ENCODE results near the gene APOL4.
A peak's percentile ranks its signal among the peaks of the same experiment; 100 is the strongest.

Gene APOL4

DNA sequence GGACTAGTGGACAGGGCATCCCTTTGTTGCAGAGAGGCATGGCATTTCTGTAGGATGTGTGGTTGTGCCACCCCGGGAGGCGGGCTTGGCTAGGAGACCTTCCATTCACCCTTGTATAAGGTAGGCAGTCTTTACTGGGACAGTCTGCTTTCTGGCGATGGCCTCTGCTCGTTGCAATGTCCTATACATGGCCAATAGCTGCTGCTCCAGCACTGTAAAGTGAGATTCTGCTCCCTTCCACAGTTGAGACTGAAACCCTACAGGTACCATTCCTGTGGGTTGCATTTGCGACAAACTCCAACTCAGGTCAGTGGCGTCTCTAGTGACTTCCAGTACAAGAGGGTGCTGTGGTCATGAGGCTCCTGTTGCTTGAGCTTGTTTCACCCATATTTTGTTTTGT lies 20.7 kb downstream of the APOL4 start:
- DNase-seq (ENCODE audit: low read depth) = no peak
- no peak overlapping the region for H3K4me3 ChIP-seq (ENCODE audit: low read length)
- TF ChIP-seq, protein P1, sequence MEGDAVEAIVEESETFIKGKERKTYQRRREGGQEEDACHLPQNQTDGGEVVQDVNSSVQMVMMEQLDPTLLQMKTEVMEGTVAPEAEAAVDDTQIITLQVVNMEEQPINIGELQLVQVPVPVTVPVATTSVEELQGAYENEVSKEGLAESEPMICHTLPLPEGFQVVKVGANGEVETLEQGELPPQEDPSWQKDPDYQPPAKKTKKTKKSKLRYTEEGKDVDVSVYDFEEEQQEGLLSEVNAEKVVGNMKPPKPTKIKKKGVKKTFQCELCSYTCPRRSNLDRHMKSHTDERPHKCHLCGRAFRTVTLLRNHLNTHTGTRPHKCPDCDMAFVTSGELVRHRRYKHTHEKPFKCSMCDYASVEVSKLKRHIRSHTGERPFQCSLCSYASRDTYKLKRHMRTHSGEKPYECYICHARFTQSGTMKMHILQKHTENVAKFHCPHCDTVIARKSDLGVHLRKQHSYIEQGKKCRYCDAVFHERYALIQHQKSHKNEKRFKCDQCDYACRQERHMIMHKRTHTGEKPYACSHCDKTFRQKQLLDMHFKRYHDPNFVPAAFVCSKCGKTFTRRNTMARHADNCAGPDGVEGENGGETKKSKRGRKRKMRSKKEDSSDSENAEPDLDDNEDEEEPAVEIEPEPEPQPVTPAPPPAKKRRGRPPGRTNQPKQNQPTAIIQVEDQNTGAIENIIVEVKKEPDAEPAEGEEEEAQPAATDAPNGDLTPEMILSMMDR (conservative IDR thresholded peaks at IDR 0.05; ENCODE audit: low read length) = no peak

DNA sequence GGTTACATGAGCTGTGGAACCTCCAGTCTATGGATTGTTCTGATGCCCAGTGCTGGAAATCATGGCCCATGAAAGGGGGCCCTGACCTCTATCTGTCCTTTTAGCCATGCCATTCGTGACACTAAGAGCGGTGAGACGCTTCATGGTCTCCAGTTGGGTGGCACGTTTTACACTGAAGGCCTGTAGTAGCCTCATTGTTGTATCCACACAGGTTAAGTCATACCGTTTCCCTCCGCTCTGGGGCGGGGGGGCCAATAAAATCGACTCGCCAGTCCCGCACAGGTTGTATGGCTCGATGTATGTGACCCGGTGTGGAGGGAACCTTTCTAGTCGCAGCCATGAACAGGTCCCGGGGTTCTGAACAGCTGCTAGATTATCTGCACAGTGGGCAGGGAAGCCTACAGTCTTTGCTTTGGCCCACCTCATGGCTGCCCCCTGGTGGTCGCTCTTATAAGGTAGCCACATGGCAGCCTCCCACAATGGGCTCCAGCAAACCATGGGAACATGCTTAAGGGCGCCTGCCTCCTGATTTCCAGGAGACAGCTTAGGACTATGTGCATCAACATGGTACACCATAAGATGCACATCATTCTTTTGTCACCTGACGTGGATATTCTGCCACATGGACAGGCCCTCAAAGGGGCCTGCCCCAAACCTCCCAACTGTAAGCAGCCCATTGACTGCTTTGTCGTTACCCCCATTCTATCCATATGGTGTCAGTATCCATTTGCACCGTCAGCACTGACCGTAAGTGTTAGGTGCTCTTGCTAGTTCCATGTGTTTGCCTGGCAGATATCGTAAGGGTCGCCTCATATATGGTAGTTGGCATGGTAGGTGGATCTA lies 21.4 kb downstream of the APOL4 start:
- TF ChIP-seq, protein P1 (conservative IDR thresholded peaks at IDR 0.05; ENCODE audit: low read length) = peak; percentile 81
- peak; percentile 61 for DNase-seq (ENCODE audit: low read depth)
- no peak overlapping the region for H3K4me3 ChIP-seq (ENCODE audit: low read length)

DNA sequence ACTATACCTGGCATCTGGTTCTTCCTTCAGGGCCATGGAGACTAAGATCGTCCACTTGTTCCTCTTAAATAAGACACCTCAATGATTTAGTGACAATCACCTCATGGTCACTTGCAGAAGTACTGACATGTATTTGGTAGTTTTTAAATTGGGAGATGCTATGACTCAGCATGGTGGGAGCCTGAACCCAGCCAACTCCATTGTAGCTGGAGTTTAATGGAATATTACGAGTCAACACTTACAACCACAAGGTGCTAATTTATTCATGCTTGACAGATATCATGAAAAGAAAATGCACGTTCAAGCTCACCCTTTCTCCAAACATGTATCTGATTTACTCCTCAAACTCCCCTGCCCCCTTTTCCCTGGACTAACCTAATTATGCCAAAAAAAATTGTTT lies 24.4 kb downstream of the APOL4 start:
- no peak for DNase-seq (ENCODE audit: low read depth)
- no peak overlapping the region for H3K4me3 ChIP-seq (ENCODE audit: low read length)
- TF ChIP-seq, protein P1 (conservative IDR thresholded peaks at IDR 0.05; ENCODE audit: low read length) = no peak

DNA sequence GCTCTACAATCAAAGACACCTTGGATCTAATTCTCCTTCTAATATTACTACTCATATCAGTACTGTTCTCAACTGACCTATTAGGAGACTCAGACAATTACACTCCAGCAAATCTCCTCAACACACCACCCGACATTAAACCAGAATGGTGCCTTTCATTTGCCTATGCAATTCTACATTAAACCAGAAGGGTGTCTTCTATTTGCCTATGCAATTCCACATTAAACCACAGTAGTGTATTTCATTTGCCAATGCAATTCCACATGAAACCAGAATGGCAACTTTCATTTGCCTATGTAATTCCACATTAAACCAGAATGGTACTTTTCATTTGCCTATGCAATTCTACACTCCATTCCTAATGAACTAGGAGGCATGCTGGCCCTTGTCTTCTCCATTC lies 25.7 kb downstream of the APOL4 start:
- no peak overlapping the region for H3K4me3 ChIP-seq (ENCODE audit: low read length)
- TF ChIP-seq, protein P1 (conservative IDR thresholded peaks at IDR 0.05; ENCODE audit: low read length) = no peak
- DNase-seq (ENCODE audit: low read depth) = no peak

DNA sequence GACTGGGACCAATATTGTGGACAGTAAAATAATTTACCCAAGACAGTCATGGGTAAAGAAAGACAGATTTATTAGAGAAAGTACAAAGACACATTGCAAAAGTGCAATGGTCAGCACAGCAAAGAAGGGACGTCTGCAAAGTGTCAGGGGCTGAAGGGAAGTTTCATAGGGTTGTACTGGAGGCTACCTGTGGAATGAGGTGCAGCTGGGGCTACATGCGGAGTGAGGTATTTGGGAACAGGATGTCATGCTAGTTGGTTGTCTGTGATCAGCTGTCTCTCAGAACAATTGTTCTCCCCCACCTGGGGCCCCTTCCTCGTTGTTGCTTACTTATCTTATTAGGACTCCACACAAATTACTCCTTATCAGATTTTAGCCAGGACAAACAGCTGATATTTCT lies 29.7 kb downstream of the APOL4 start:
- TF ChIP-seq, protein P1 (conservative IDR thresholded peaks at IDR 0.05; ENCODE audit: low read length) = no peak
- H3K4me3 ChIP-seq (ENCODE audit: low read length) = no peak overlapping the region
- DNase-seq (ENCODE audit: low read depth) = no peak

GRCh38 chr22:36166518-36167220 lies 34.9 kb downstream of the APOL4 start:
- TF ChIP-seq, protein P1 (conservative IDR thresholded peaks at IDR 0.05; ENCODE audit: low read length) = no peak

DNA sequence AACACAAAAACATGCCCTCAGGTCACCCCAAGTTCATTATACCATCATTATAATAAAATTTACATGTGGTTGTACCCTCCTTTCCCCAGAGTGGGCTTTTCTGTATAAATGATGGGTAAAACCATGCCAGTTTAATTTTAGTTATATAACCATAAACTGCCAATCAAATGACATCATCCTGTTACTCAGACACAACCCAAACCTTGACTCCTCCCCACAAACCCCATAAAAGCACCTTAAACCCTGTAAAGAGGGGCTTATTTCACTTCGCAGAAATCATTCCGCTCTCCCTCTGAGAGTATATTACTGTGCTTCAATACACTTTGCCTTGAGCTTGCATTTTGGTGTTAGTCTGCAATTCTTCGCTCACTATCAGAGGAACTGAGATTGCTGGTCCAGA lies 35.5 kb downstream of the APOL4 start:
- no peak for DNase-seq (ENCODE audit: low read depth)
- no peak overlapping the region for H3K4me3 ChIP-seq (ENCODE audit: low read length)
- TF ChIP-seq, protein P1 (conservative IDR thresholded peaks at IDR 0.05; ENCODE audit: low read length) = no peak

More at GRCh38 chr22:36166518-36167220, 34.9 kb downstream of the APOL4 start:
- no peak for DNase-seq (ENCODE audit: low read depth)
- no peak overlapping the region for H3K4me3 ChIP-seq (ENCODE audit: low read length)

Measured in AG10803 (cell line).